H9 (cell line): ENCODE measurements around the gene SPOCK3. TPM values are rescaled to one million over a fixed set of nuclear protein-coding genes. Genes with fewer than 3 reads are reported as not detected.

Experiments
- DNase-seq: peaks from one replicate; pipeline ENCODE4 v3.0.0-alpha.2; 2017
- H2AFZ ChIP-seq: one replicate; pipeline ENCODE4 v1.6.1; 2013; ENCODE audit warnings: mild to moderate bottlenecking, low read length, control low read depth, moderate library complexity
- H2AK5ac ChIP-seq: 2 replicates; pipeline ENCODE4 v1.6.1; 2013; ENCODE audit warnings: low read length, control low read depth, mixed read lengths; ENCODE audit not compliant: insufficient read length
- H2BK120ac ChIP-seq: one replicate; pipeline ENCODE4 v1.6.1; 2013; ENCODE audit warnings: low read depth, mild to moderate bottlenecking, low read length, control low read depth, inconsistent platforms; ENCODE audit not compliant: poor library complexity, severe bottlenecking
- H2BK12ac ChIP-seq: 2 replicates; pipeline ENCODE4 v1.6.1; 2013; ENCODE audit warnings: low read length, control low read depth, mixed read lengths, low read depth; ENCODE audit not compliant: insufficient read length
- H2BK15ac ChIP-seq: 2 replicates; pipeline ENCODE4 v1.6.1; 2013; ENCODE audit warnings: low read depth, low read length, control low read depth
- H2BK20ac ChIP-seq: one replicate; pipeline ENCODE4 v1.6.1; 2013; ENCODE audit warnings: low read depth, mild to moderate bottlenecking, low read length, control low read depth, inconsistent platforms; ENCODE audit not compliant: poor library complexity, severe bottlenecking
- H2BK5ac ChIP-seq: 2 replicates; pipeline ENCODE4 v1.6.1; 2013; ENCODE audit warnings: low read length, control low read depth, mixed read lengths; ENCODE audit not compliant: insufficient read length
- H3K14ac ChIP-seq: 2 replicates; pipeline ENCODE4 v1.6.1; 2013; ENCODE audit warnings: low read length, control low read depth; ENCODE audit not compliant: insufficient read depth
- H3K18ac ChIP-seq: 2 replicates; pipeline ENCODE4 v1.6.1; 2013; ENCODE audit warnings: low read depth, mild to moderate bottlenecking, mixed read lengths, low read length, control low read depth; ENCODE audit not compliant: insufficient read length
- H3K23ac ChIP-seq: 2 replicates; pipeline ENCODE4 v1.6.1; 2013; ENCODE audit warnings: low read length, control low read depth, mixed read lengths, low read depth; ENCODE audit not compliant: insufficient read length
- H3K23me2 ChIP-seq: 2 replicates; pipeline ENCODE4 v1.6.1; 2013; ENCODE audit warnings: low read depth, mild to moderate bottlenecking, mixed read lengths, low read length, control low read depth; ENCODE audit not compliant: insufficient read length, poor library complexity, severe bottlenecking
- H3K27ac ChIP-seq: 2 replicates; pipeline ENCODE4 v1.5.1; 2013; ENCODE audit warnings: low read length, control low read depth, mixed read lengths, low read depth; ENCODE audit not compliant: insufficient read length
- H3K27me3 ChIP-seq: 2 replicates; pipeline ENCODE4 v1.6.1; 2013; ENCODE audit warnings: low read length, control low read depth, inconsistent platforms; ENCODE audit not compliant: insufficient read depth
- H3K4ac ChIP-seq: 2 replicates; pipeline ENCODE4 v1.6.1; 2013; ENCODE audit warnings: low read depth, mild to moderate bottlenecking, control low read depth, inconsistent platforms, low read length, moderate library complexity
- H3K4me1 ChIP-seq: 2 replicates; pipeline ENCODE4 v1.6.1; 2013; ENCODE audit warnings: low read length, control low read depth, inconsistent platforms; ENCODE audit not compliant: insufficient read depth
- H3K4me2 ChIP-seq: 2 replicates; pipeline ENCODE4 v1.6.1; 2013; ENCODE audit warnings: low read length, control low read depth, mixed read lengths; ENCODE audit not compliant: insufficient read length, insufficient read depth
- H3K56ac ChIP-seq: 2 replicates; pipeline ENCODE4 v1.6.1; 2013; ENCODE audit warnings: low read depth, mild to moderate bottlenecking, mixed read lengths, low read length, control low read depth; ENCODE audit not compliant: insufficient read length
- H3K79me1 ChIP-seq: 2 replicates; pipeline ENCODE4 v1.6.1; 2013; ENCODE audit warnings: low read depth, mild to moderate bottlenecking, moderate library complexity, low read length, control low read depth, inconsistent platforms; ENCODE audit not compliant: insufficient read depth, poor library complexity, severe bottlenecking
- H3K79me2 ChIP-seq: 2 replicates; pipeline ENCODE4 v1.6.1; 2013; ENCODE audit warnings: low read length, control low read depth, inconsistent platforms; ENCODE audit not compliant: insufficient read depth
- H3K9ac ChIP-seq: 2 replicates; pipeline ENCODE4 v1.6.1; 2013; ENCODE audit warnings: low read length, control low read depth, mixed read lengths; ENCODE audit not compliant: insufficient read length; ENCODE audit errors: extremely low read depth
- H3K9me3 ChIP-seq: one replicate; pipeline ENCODE4 v1.6.1; 2013; ENCODE audit warnings: low read depth, low read length, inconsistent platforms; ENCODE audit not compliant: control insufficient read depth
- H3T11ph ChIP-seq: one replicate; pipeline ENCODE4 v1.6.1; 2013; ENCODE audit warnings: mild to moderate bottlenecking, low read length, control low read depth, inconsistent platforms
- H4K20me1 ChIP-seq: one replicate; pipeline ENCODE4 v1.6.1; 2013; ENCODE audit not compliant: control insufficient read depth, insufficient read length, insufficient read depth
- H4K5ac ChIP-seq: 2 replicates; pipeline ENCODE4 v1.6.1; 2013; ENCODE audit warnings: low read depth, mild to moderate bottlenecking, mixed read lengths, low read length, control low read depth; ENCODE audit not compliant: insufficient read length
- H4K8ac ChIP-seq: replicated peaks from 2 replicates; pipeline ENCODE4 v1.6.1; 2013; ENCODE audit warnings: low read length, control low read depth, mixed read lengths, low read depth; ENCODE audit not compliant: insufficient read length
- H4K91ac ChIP-seq: 2 replicates; pipeline ENCODE4 v1.6.1; 2013; ENCODE audit warnings: low read depth, mild to moderate bottlenecking, moderate library complexity, mixed read lengths, low read length, control low read depth; ENCODE audit not compliant: insufficient read length
- H3K27ac Mint-ChIP-seq, 3 experiments: 2 replicates in 2 of 3; 3 replicates in 1 of 3; pipeline ENCODE4 v1.8.0; 2020 to 2021; ENCODE audit warnings: mixed read lengths in 3 of 3, mild to moderate bottlenecking in 1 of 3, moderate library complexity in 1 of 3
- H3K27me3 Mint-ChIP-seq: 2 replicates; pipeline ENCODE4 v1.8.0; 2021; ENCODE audit warnings: low read depth, mild to moderate bottlenecking, moderate library complexity, mixed read lengths
- H3K36me3 Mint-ChIP-seq, 3 experiments: 2 replicates in 2 of 3; 3 replicates in 1 of 3; pipeline ENCODE4 v1.8.0; 2020 to 2021; ENCODE audit warnings: low read depth in 3 of 3, mixed read lengths in 3 of 3; ENCODE audit not compliant: insufficient read depth in 1 of 3
- H3K4me1 Mint-ChIP-seq, 2 experiments: 2 replicates each; pipeline ENCODE4 v1.8.0; 2020; ENCODE audit warnings: mixed read lengths in 2 of 2
- H3K4me3 Mint-ChIP-seq, 2 experiments: 2 replicates in 1 of 2; 3 replicates in 1 of 2; pipeline ENCODE4 v1.8.0; 2020 to 2021; ENCODE audit warnings: mild to moderate bottlenecking in 2 of 2, mixed read lengths in 2 of 2, moderate library complexity in 1 of 2
- H3K9me3 Mint-ChIP-seq, 2 experiments: 2 replicates in 1 of 2; 3 replicates in 1 of 2; pipeline ENCODE4 v1.8.0; 2020; ENCODE audit warnings: mild to moderate bottlenecking in 2 of 2, mixed read lengths in 2 of 2, moderate library complexity in 1 of 2
- CTCF ChIP-seq: fragments of 200-600 bp; sonication (generic); conservative IDR thresholded peaks from 3 replicates; pipeline ENCODE4 v1.8.0; 2021; ENCODE audit warnings: antibody characterized with exemption, mild to moderate bottlenecking
- WGBS: extraction: QIAGEN DNeasy Blood & Tissue Kit; methylation state at CpG from one replicate; pipeline ENCODE4 v1.1.7; 2013; ENCODE audit warnings: missing lambda C conversion rate, low lambda C conversion rate, mixed read lengths; ENCODE audit not compliant: insufficient read length; ENCODE audit errors: extremely low coverage; 5-methylcytosine and 5-hydroxymethylcytosine counted together
- total RNA-seq: library from RNA; stranded (reverse); gene quantifications from 2 replicates; pipeline ENCODE4 v1.2.1, GENCODE V29; 2021

Gene SPOCK3
- total RNA-seq, 1 experiment from 2014 or later = 0.28 TPM

- Histone ChIP-seq H4K20me1 (no peaks in the 10 kb centered on the region), H3K23ac (no peak overlapping the region), H3K14ac (no peak overlapping the region), H2BK20ac (no peak overlapping the region), H2BK15ac (no peak overlapping the region), H2AK5ac (no peak overlapping the region), H2BK12ac (no peak overlapping the region), H3K23me2 (no peaks in the 10 kb centered on the region), H3K79me2 (no peaks in the 10 kb centered on the region; the same call in 1 of the 2 replicates), H3K27me3 (no peaks in the 10 kb centered on the region), H3K4me2 (no peak overlapping the region), H4K91ac (no peak overlapping the region), H3K27ac (no peak overlapping the region), H4K5ac (no peak overlapping the region), H3K4me1 (no peaks in the 10 kb centered on the region), H3K4ac (no peak overlapping the region), H3K18ac (no peak overlapping the region), H3T11ph (no peak overlapping the region), H3K9me3 (no peaks in the 10 kb centered on the region), H3K56ac (no peak overlapping the region), H3K79me1 (no peaks in the 10 kb centered on the region), H2AFZ (no peak overlapping the region), H2BK5ac (no peak overlapping the region), H4K8ac (no peak overlapping the region), H2BK120ac (no peak overlapping the region), H3K9ac (no peak overlapping the region)
- Mint-ChIP-seq H3K27me3 (no peaks in the 10 kb centered on the region), H3K4me1 (peaks cover 0 to 5% of the 10 kb centered on the region in 2 experiments; a peak in 2 of 4 replicates), H3K4me3 (no peak overlapping the region), H3K9me3 (no peaks in the 10 kb centered on the region), H3K27ac (no peak overlapping the region), H3K36me3 (peaks cover 0 to 22% (median 0%) of the 10 kb centered on the region in 3 experiments; a peak in 2 of 7 replicates)
- no peak for DNase-seq
- no CpG with 5 or more reads among the region's 3 CpGs for WGBS
- no peak for TF ChIP-seq CTCF
Measured at GRCh38 chr4:166733686-166734085, 500.6 kb downstream of the SPOCK3 start.
